ENCODE results near the gene CDH4.

GRCh38 chr20:61379898-61380544 lies 128.0 kb downstream of the CDH4 start:
- TF ChIP-seq BHLHE40 (IDR thresholded peaks at IDR 0.05; ENCODE audit: low read depth, low read length) (no peak), CTCF (conservative IDR thresholded peaks at IDR 0.05; ENCODE audit: low read depth, low read length) (no peak), RAD21 (IDR thresholded peaks at IDR 0.05; ENCODE audit: low read length) (no peak), POLR2A (IDR thresholded peaks at IDR 0.05; ENCODE audit: low read depth, low read length) (no peak), FOS (IDR thresholded peaks at IDR 0.05; ENCODE audit: low read depth, low read length) (no peak), SMC3 (IDR thresholded peaks at IDR 0.05; ENCODE audit: low read depth, low read length) (no peak), MAZ (IDR thresholded peaks at IDR 0.05; ENCODE audit: borderline replicate concordance, low read depth, low read length) (no peak), MXI1 (IDR thresholded peaks at IDR 0.05; ENCODE audit: borderline replicate concordance, low read depth, low read length) (no peak), MAFK (IDR thresholded peaks at IDR 0.05; ENCODE audit: low read depth, low read length) (no peak), NFE2L2 (IDR thresholded peaks at IDR 0.05; ENCODE audit: low read depth, low read length) (no peak)

Measured in IMR-90 (cell line).